ENCODE results near the gene NDUFAF8.

Gene NDUFAF8

DNA sequence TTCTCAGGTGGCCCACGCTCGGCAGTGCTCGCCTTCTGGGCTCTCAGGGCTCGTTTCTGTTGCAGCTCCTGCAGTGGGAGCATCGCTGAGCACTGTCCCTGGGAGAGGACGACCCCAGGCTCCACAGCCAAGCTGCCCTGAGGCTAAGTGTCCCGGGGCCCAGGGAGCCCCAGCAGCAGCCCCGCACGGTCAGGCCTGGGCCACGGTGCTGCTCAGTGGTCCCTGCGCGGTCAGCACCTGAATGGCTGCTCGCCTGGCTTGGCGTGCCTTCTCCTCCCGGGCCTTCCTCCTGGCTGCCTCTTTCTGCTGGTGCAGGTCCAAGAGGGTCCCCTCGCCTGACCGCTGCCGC is 39.7 kb upstream of the NDUFAF8 start:
- TF ChIP-seq CTCF (IDR thresholded peaks at IDR 0.05; ENCODE audit: borderline replicate concordance, extremely low read depth, low read length, poor library complexity, severe bottlenecking) (no peak), EZH2 (IDR thresholded peaks at IDR 0.05; ENCODE audit: borderline replicate concordance, low read depth, low read length, severe bottlenecking) (no peak)
- H3K4me3 ChIP-seq (ENCODE audit: low read depth in 1 of 2, low read length in 2 of 2): no peak overlapping the region
- H3K27me3 ChIP-seq (ENCODE audit: insufficient read depth, low read length, poor library complexity): no peaks in the 10 kb centered on the region
- H3K4me1 ChIP-seq (ENCODE audit: insufficient read depth, low read length): no peaks in the 10 kb centered on the region
- peaks cover 74% of the 10 kb centered on the region for H3K36me3 ChIP-seq (ENCODE audit: insufficient read depth, low read length)
- H3K4me2 ChIP-seq (ENCODE audit: insufficient read depth, low read length): no peak overlapping the region
- no peaks in the 10 kb centered on the region for H3K79me2 ChIP-seq (ENCODE audit: insufficient read depth, low read length)
- DNase-seq (no peak), ATAC-seq (ENCODE audit: insufficient read depth, low read depth) (no peak)
- no peaks in the 10 kb centered on the region for H3K9me3 ChIP-seq (ENCODE audit: insufficient read depth, low read length, severe bottlenecking)
- no peak overlapping the region for H3K27ac ChIP-seq (ENCODE audit: low read length)
- no peaks in the 10 kb centered on the region for H4K20me1 ChIP-seq (ENCODE audit: insufficient read depth, low read length)
- no peak overlapping the region for H3K9ac ChIP-seq (ENCODE audit: low read depth, low read length)
- H2AFZ ChIP-seq (ENCODE audit: low read depth, low read length): no peak overlapping the region

GRCh38 chr17:81200201-81200600 is 38.9 kb upstream of the NDUFAF8 start:
- DNase-seq: no peak
- Histone ChIP-seq H2AFZ (ENCODE audit: low read depth, low read length) (no peak overlapping the region), H3K4me1 (ENCODE audit: insufficient read depth, low read length) (no peaks in the 10 kb centered on the region), H4K20me1 (ENCODE audit: insufficient read depth, low read length) (no peaks in the 10 kb centered on the region), H3K4me3 (ENCODE audit: low read depth in 1 of 2, low read length in 2 of 2) (no peak overlapping the region), H3K79me2 (ENCODE audit: insufficient read depth, low read length) (no peaks in the 10 kb centered on the region), H3K27ac (ENCODE audit: low read length) (no peak overlapping the region), H3K9me3 (ENCODE audit: insufficient read depth, low read length, severe bottlenecking) (no peaks in the 10 kb centered on the region), H3K36me3 (ENCODE audit: insufficient read depth, low read length) (peaks cover 73% of the 10 kb centered on the region), H3K4me2 (ENCODE audit: insufficient read depth, low read length) (no peak overlapping the region), H3K27me3 (ENCODE audit: insufficient read depth, low read length, poor library complexity) (no peaks in the 10 kb centered on the region), H3K9ac (ENCODE audit: low read depth, low read length) (no peak overlapping the region)
- TF ChIP-seq CTCF (IDR thresholded peaks at IDR 0.05; ENCODE audit: borderline replicate concordance, extremely low read depth, low read length, poor library complexity, severe bottlenecking): no peak
- no peak for TF ChIP-seq EZH2 (IDR thresholded peaks at IDR 0.05; ENCODE audit: borderline replicate concordance, low read depth, low read length, severe bottlenecking)
- no peak for ATAC-seq (ENCODE audit: insufficient read depth, low read depth)

DNA sequence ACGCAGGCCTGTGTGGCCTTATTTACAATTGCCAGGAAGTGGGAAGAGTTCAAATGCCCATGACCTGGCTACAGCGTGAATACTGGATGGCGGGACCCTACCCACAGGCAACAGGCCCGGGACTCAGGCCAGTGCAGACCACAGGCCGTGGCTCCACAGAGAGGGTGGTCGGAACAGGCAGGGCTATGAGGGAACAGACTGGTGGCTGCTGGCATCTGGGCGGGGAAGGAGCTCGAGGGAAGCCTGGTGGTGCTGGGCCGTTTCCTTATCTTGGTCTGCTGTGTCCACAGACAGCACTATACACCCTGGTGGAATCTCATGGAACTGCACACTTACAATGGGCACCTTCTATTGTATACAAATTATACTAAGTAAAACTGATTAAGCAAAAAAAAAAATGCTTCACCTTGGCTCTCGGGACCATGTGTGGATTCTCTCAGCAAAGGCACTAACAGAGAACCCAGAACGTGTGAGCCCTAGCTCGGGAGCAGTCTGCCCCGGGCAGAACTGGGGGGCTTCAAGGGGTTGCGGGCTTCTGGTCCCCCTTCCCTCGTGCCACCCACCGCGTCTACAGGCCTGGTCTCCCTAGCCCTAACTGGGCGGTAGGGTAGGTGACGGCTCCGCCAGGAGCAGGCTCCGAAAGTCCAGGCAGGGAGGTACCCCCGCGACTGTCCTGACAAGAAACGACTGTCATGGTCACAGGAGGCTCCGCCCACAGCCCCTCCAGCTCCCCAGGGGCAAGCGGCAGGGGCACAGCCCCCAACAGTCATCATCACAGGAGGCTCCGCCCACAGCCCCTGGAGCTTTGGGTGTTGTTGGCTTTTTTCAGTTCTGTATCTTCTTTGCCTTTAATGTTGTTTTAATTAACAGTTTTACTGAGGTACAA is 38.2 kb upstream of the NDUFAF8 start:
- Histone ChIP-seq H4K20me1 (ENCODE audit: insufficient read depth, low read length) (no peaks in the 10 kb centered on the region), H3K9me3 (ENCODE audit: insufficient read depth, low read length, severe bottlenecking) (no peaks in the 10 kb centered on the region), H3K4me2 (ENCODE audit: insufficient read depth, low read length) (no peak overlapping the region), H3K27me3 (ENCODE audit: insufficient read depth, low read length, poor library complexity) (no peaks in the 10 kb centered on the region), H3K36me3 (ENCODE audit: insufficient read depth, low read length) (peaks cover 65% of the 10 kb centered on the region), H3K4me3 (ENCODE audit: low read depth in 1 of 2, low read length in 2 of 2) (no peak overlapping the region), H2AFZ (ENCODE audit: low read depth, low read length) (no peak overlapping the region), H3K4me1 (ENCODE audit: insufficient read depth, low read length) (no peaks in the 10 kb centered on the region), H3K79me2 (ENCODE audit: insufficient read depth, low read length) (no peaks in the 10 kb centered on the region), H3K27ac (ENCODE audit: low read length) (no peak overlapping the region), H3K9ac (ENCODE audit: low read depth, low read length) (no peak overlapping the region)
- DNase-seq: peak; percentile 42
- TF ChIP-seq CTCF (IDR thresholded peaks at IDR 0.05; ENCODE audit: borderline replicate concordance, extremely low read depth, low read length, poor library complexity, severe bottlenecking) (peak; percentile 56), EZH2 (IDR thresholded peaks at IDR 0.05; ENCODE audit: borderline replicate concordance, low read depth, low read length, severe bottlenecking) (no peak)
- peak; percentile 80 for ATAC-seq (ENCODE audit: insufficient read depth, low read depth)

All from DND-41 (cell line).